Prostate gland (tissue), 2 donors: Measurements from ENCODE around the gene INAFM2. TPM values are rescaled to one million over a fixed set of nuclear protein-coding genes. Genes with fewer than 3 reads are reported as not detected.

Experiments
- DNase-seq: peaks from one replicate; pipeline ENCODE4 v3.0.0-alpha.2; 2019; ENCODE audit warnings: low spot score
- H3K27ac ChIP-seq, 2 donors: fragments of 200-600 bp; sonication (generic); 2 replicates each; pipeline ENCODE4 v1.5.1; 2017 to 2019
- H3K27me3 ChIP-seq: fragments of 200-600 bp; sonication (generic); replicated peaks from 2 replicates; pipeline ENCODE4 v1.5.1; 2019; ENCODE audit not compliant: insufficient read depth
- H3K36me3 ChIP-seq, 2 donors: fragments of 200-600 bp; sonication (generic); 1 replicate in 1 of 2; 2 replicates in 1 of 2; pipeline versions ENCODE4 v1.5.1 to v1.8.1; 2017 to 2019
- H3K4me1 ChIP-seq: fragments of 200-600 bp; sonication (generic); replicated peaks from 2 replicates; pipeline ENCODE4 v1.5.1; 2019
- H3K4me3 ChIP-seq, 2 donors: fragments of 200-600 bp; sonication (generic); 2 replicates each; pipeline ENCODE4 v1.5.1; 2017 to 2019
- H3K9me3 ChIP-seq: fragments of 200-600 bp; sonication (generic); 2 replicates; pipeline ENCODE4 v1.5.1; 2017
- CTCF ChIP-seq, 4 experiments: fragments of 200-600 bp in 2 of 4; fragments of 450-650 bp in 2 of 4; sonication (generic) in 2 of 4; IDR thresholded peaks; 1 replicate in 3 of 4; 2 replicates in 1 of 4; pipeline ENCODE4 v1.5.1; 2016 to 2019; ENCODE audit warnings: antibody characterized with exemption in 4 of 4, mild to moderate bottlenecking in 2 of 4, moderate library complexity in 2 of 4
- POLR2A ChIP-seq: fragments of 450-650 bp; IDR thresholded peaks from one replicate; pipeline ENCODE4 v1.6.1; 2016; ENCODE audit warnings: antibody characterized with exemption, mild to moderate bottlenecking
- POLR2AphosphoS5 ChIP-seq: sonication (generic); formaldehyde crosslinking; IDR thresholded peaks from one replicate; pipeline ENCODE4 v1.6.1; 2017; ENCODE audit warnings: antibody characterized with exemption
- WGBS: methylation state at CpG from one replicate; pipeline ENCODE4 v1.1.5; 2018; 5-methylcytosine and 5-hydroxymethylcytosine counted together
- intact Hi-C: fragments of 100-400 bp; cut with DNase I; formaldehyde crosslinking; loops from one replicate; pipeline ENCODE4 v1.14.2; 2022
- total RNA-seq, 2 donors: library from RNA; depleted of rRNA; stranded (reverse); fragments of >200 nt; gene quantifications; one replicate each; pipeline ENCODE4 v1.1.0, GENCODE V29; 2016

Gene INAFM2
- total RNA-seq, 2 donors from 2014 or later, result 18.7 to 24.3 TPM

DNA sequence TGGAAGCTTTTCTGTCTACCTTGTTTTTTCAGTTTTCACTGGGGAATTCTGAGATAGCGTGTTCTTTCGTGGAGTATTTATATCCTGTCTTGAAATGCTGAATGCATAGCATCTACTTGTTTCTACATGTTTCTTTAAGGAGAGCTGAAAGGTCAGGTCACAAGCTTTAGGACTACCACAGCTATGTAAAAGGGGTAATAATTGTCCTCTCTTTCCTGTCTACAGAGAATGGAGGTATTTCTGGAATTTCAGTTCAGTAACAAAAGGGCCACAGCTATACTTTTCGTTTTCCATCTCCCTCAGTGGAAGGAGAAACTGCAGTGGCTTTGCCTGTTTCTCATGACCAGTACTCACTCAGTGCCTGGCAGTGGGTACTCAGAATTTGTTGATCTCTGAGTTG lies 4.7 kb downstream of the INAFM2 start:
- H3K27me3 ChIP-seq, result no peaks in the 10 kb centered on the region
- H3K27ac ChIP-seq, result no peak overlapping the region
- TF ChIP-seq POLR2A, result no peak
- TF ChIP-seq POLR2AphosphoS5, result no peak
- no peaks in the 10 kb centered on the region for H3K36me3 ChIP-seq
- intact Hi-C loops, result no loop called here
- 66% methylated on average over 3 of the region's 3 CpGs for WGBS
- DNase-seq, result no peak
- H3K4me1 ChIP-seq, result peaks cover 4% of the 10 kb centered on the region
- H3K9me3 ChIP-seq, result no peaks in the 10 kb centered on the region
- H3K4me3 ChIP-seq, result no peak overlapping the region

- Histone ChIP-seq H3K27ac (no peak overlapping the region), H3K4me3 (no peak overlapping the region), H3K9me3 (no peaks in the 10 kb centered on the region), H3K4me1 (peaks cover 4% of the 10 kb centered on the region), H3K27me3 (no peaks in the 10 kb centered on the region), H3K36me3 (no peaks in the 10 kb centered on the region)
- TF ChIP-seq CTCF (IDR thresholded peaks at IDR 0.05) (no peak), POLR2AphosphoS5 (no peak), POLR2A (no peak)
- intact Hi-C loops, result no loop called here
- no peak for DNase-seq
- WGBS, result 71% methylated on average over 5 of the region's 5 CpGs
Observed at GRCh38 chr15:40328751-40329150, 5.3 kb downstream of the INAFM2 start.

DNA sequence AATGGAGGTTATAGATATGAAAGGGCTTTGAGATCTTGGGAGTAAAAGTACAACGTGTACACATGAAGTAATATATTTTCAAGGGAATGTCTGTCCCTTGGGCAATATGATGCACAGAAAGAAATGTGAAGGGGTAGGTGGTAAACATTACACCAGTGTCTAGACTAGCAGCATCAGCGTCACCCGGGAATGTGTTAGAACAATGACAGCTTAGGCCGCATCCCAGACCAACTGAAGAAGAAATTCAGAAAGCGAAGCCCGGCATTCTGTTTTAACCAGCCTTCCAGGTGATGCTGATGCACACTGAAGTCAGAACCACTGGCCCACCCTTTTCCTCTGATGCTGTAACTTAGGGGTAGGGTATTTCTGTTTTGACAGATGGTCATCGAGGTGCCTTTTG lies 6.3 kb downstream of the INAFM2 start:
- Histone ChIP-seq H3K4me1 (peaks cover under 1% of the 10 kb centered on the region), H3K27ac (no peak overlapping the region), H3K36me3 (no peaks in the 10 kb centered on the region), H3K9me3 (no peaks in the 10 kb centered on the region), H3K4me3 (no peak overlapping the region), H3K27me3 (no peaks in the 10 kb centered on the region)
- DNase-seq, result no peak
- WGBS, result 78% methylated on average over 7 of the region's 7 CpGs
- TF ChIP-seq POLR2AphosphoS5 (no peak), POLR2A (no peak), CTCF (IDR thresholded peaks at IDR 0.05) (no peak)
- intact Hi-C loops, result no loop called here

GRCh38 chr15:40330368-40330836 lies 6.9 kb downstream of the INAFM2 start:
- TF ChIP-seq POLR2A (no peak), CTCF (IDR thresholded peaks at IDR 0.05) (no peak), POLR2AphosphoS5 (no peak)
- Histone ChIP-seq H3K4me3 (no peak overlapping the region), H3K27ac (no peak overlapping the region), H3K36me3 (no peaks in the 10 kb centered on the region), H3K27me3 (no peaks in the 10 kb centered on the region), H3K4me1 (no peaks in the 10 kb centered on the region), H3K9me3 (no peaks in the 10 kb centered on the region)
- intact Hi-C loops, result no loop called here
- WGBS, result 45% methylated on average over 5 of the region's 5 CpGs
- no peak for DNase-seq

- Histone ChIP-seq H3K4me3 (no peak overlapping the region), H3K27ac (no peak overlapping the region), H3K27me3 (no peaks in the 10 kb centered on the region), H3K36me3 (no peaks in the 10 kb centered on the region), H3K4me1 (no peaks in the 10 kb centered on the region), H3K9me3 (no peaks in the 10 kb centered on the region)
- WGBS, result 90% methylated on average over 7 of the region's 7 CpGs
- no peak for DNase-seq
- TF ChIP-seq POLR2A, result no peak
- intact Hi-C loops, result no loop called here
Observed at GRCh38 chr15:40331026-40331425, 7.5 kb downstream of the INAFM2 start.

DNA sequence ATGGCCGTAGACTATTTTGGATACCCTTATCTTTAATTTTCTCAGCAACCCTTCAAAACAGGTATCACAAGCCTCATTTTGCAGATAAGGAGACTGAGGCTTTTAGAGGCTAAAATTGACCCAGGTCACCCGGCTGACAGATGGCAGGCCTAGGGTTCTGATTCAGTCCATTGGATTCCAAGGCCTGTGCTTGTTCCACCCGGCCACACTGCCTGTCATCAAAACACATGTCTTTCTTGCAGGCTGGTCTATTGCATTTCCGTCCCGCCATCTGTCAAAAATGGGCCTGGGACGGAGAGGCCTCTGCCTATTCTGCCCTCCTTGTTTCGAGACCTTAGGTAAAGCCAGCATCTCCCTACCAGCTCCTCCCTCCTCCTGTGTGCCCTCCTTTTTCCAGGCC lies 8.1 kb downstream of the INAFM2 start:
- intact Hi-C loops, result no loop called here
- DNase-seq, result no peak
- Histone ChIP-seq H3K27ac (no peak overlapping the region), H3K36me3 (no peaks in the 10 kb centered on the region), H3K4me3 (no peak overlapping the region), H3K4me1 (no peaks in the 10 kb centered on the region), H3K9me3 (no peaks in the 10 kb centered on the region), H3K27me3 (no peaks in the 10 kb centered on the region)
- TF ChIP-seq CTCF (IDR thresholded peaks at IDR 0.05) (no peak), POLR2AphosphoS5 (no peak), POLR2A (no peak)
- 94% methylated on average over 7 of the region's 7 CpGs for WGBS
